HepG2 (cell line): Measurements from ENCODE around the gene POC1A.

Source experiments
- ZNF18 ChIP-seq: sonication (generic); formaldehyde crosslinking; IDR thresholded peaks from 2 replicates; pipeline ENCODE4 v1.8.0; 2022; ENCODE audit warnings: mild to moderate bottlenecking, missing genetic modification reagents; ENCODE audit not compliant: insufficient replicate concordance
- ZNF841 ChIP-seq: sonication (generic); formaldehyde crosslinking; IDR thresholded peaks from 2 replicates; pipeline ENCODE4 v1.8.1; 2023; ENCODE audit warnings: missing genetic modification reagents, borderline replicate concordance

DNA sequence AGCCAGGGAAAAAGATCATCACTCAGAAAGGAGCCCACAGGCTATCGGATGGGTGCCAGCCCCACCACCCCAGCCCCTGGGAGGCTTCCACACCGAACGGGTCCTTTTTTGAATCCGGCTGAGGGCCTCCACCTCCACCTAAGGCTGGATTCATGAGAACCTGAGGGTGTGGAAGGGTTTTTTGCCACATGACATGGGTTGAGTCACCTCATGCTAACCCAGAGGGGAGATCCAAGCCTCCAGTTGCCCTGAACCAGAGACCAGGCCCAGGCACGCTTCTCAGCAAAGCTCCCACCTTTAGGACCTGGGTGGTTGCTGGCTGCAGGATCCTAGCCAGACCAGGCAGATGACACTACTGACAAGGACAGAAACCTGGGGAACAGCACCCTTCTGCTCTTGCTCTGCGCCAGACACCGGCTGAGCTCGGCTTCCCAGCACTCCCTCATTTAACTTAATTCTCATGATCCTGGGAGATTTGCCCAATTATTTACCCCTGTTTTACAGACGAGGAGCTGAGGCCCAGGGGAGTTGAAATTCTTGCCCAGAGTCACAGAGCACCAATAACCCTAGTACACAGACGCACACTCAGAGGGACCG is 123.4 kb downstream of the POC1A start:
- TF ChIP-seq ZNF841 (no peak), ZNF18 (CRISPR knock-in tag) (no peak)
